NCI-H2081 (cell line): ENCODE data around the gene SPCS3.
"Not testable (repeated sequence)": the region's sequence is repeated elsewhere in the genome, so short reads cannot be mapped to it uniquely, and the experiment has no call there.

Experiments
- DNase-seq, 2 experiments: peaks; one replicate each; lab custom pipeline; 2025; lab: John Stamatoyannopoulos, UW

The SPCS3 gene

GRCh38 chr4:176306837-176307665 lies 12.7 kb upstream of the SPCS3 start:
- DNase-seq: no peak

GRCh38 chr4:176307666-176307930 lies 12.2 kb upstream of the SPCS3 start:
- DNase-seq: no peak

- no peak for DNase-seq
These were observed 11.3 kb upstream of the SPCS3 start for GRCh38 chr4:176308441-176308840.

GRCh38 chr4:176309046-176309445 lies 10.7 kb upstream of the SPCS3 start:
- no peak for DNase-seq

GRCh38 chr4:176309772-176310171 lies 10.0 kb upstream of the SPCS3 start:
- DNase-seq: no peak

GRCh38 chr4:176313596-176314336 lies 6.0 kb upstream of the SPCS3 start:
- no peak for DNase-seq

GRCh38 chr4:176319151-176319703 lies 539 bp upstream of the SPCS3 start:
- DNase-seq: no peak

- peak; percentile 52 to 69 for DNase-seq
These were observed 692 bp downstream of the SPCS3 start for GRCh38 chr4:176320340-176320975.

GRCh38 chr4:176320976-176321361 lies 1.2 kb downstream of the SPCS3 start:
- no peak for DNase-seq

GRCh38 chr4:176321589-176321988 lies 1.8 kb downstream of the SPCS3 start:
- DNase-seq: no peak

- DNase-seq: no peak
These were observed 3.9 kb downstream of the SPCS3 start for GRCh38 chr4:176323511-176324160.

- not testable (repeated sequence) for DNase-seq
These were observed 5.1 kb downstream of the SPCS3 start for GRCh38 chr4:176324876-176325275.

- DNase-seq: no peak
These were observed 13.3 kb downstream of the SPCS3 start for GRCh38 chr4:176333076-176333475.

- DNase-seq: no peak
These were observed 14.3 kb downstream of the SPCS3 start for GRCh38 chr4:176334066-176334465.

- no peak for DNase-seq
These were observed 15.7 kb downstream of the SPCS3 start for GRCh38 chr4:176335421-176335820.

- no peak for DNase-seq
These were observed 20.4 kb downstream of the SPCS3 start for GRCh38 chr4:176339936-176340761.

- DNase-seq: peak; percentile 4 to 46
These were observed 21.3 kb downstream of the SPCS3 start for GRCh38 chr4:176340871-176341685.

GRCh38 chr4:176342384-176342783 lies 22.6 kb downstream of the SPCS3 start:
- no peak for DNase-seq

- no peak for DNase-seq
These were observed 23.5 kb downstream of the SPCS3 start for GRCh38 chr4:176343286-176343685.

- not testable (repeated sequence) for DNase-seq
These were observed 25.6 kb downstream of the SPCS3 start for GRCh38 chr4:176345346-176345745.
